GM12878 (cell line): ENCODE results near the gene EDC3. TPM values are rescaled to one million over a fixed set of nuclear protein-coding genes. Genes with fewer than 3 reads are reported as not detected.

Source experiments
- ATAC-seq: fragments of 200-7000 bp; cut with Tn5 transposase; 3 replicates; pipeline ENCODE4 v1.9.1; 2020; ENCODE audit warnings: mild to moderate bottlenecking, moderate library complexity
- BruUV-seq: library from RNA; stranded (reverse); fragments of 400-500 nt; replicated peaks from 2 replicates; lab custom pipeline; 2021; lab: Mats Ljungman, UMichigan
- CTCF ChIA-PET: fragments of 300-600 bp; sonication (Branson Sonifier 250); formaldehyde crosslinking; extraction: SDS; loops from one replicate; lab custom pipeline; 2021; ENCODE audit warnings: inconsistent platforms; lab: Yijun Ruan, JAX
- POLR2A ChIA-PET: fragments of 350-600 bp; formaldehyde crosslinking; extraction: SDS; loops from one replicate; lab custom pipeline; 2021; ENCODE audit warnings: inconsistent platforms; lab: Charles Lee
- RAD21 ChIA-PET: fragments of 300-600 bp; sonication (Branson Sonifier 250); formaldehyde crosslinking; loops from one replicate; lab custom pipeline; 2023; ENCODE audit warnings: antibody characterized with exemption; ENCODE audit not compliant: unreplicated experiment; lab: Charles Lee
- SMC1A ChIA-PET: fragments of 300-600 bp; sonication (Branson Sonifier 250); formaldehyde crosslinking; loops from one replicate; lab custom pipeline; 2023; ENCODE audit not compliant: unreplicated experiment, uncharacterized antibody; lab: Charles Lee
- DNase-seq: peaks from one replicate; pipeline ENCODE4 v3.0.0-alpha.2; 2011; ENCODE audit warnings: low read depth, low spot score
- FAIRE-seq: peaks from 3 replicates; lab custom pipeline; 2011; peaks lifted over from hg19 to GRCh38; lab: Jason Lieb, UNC
- H2AFZ ChIP-seq: 2 replicates; pipeline ENCODE4 v1.6.0; 2011; ENCODE audit warnings: low read depth, low read length, control low read depth; ENCODE audit not compliant: control insufficient read depth
- H3K27ac ChIP-seq: 2 replicates; pipeline ENCODE4 v1.5.1; 2011; ENCODE audit warnings: control low read depth; ENCODE audit not compliant: control insufficient read depth, insufficient read depth
- H3K27me3 ChIP-seq, 2 experiments: replicated peaks in 1 of 2; 2 replicates each; pipeline versions ENCODE4 v1.6.0 to v1.6.1; 2011; ENCODE audit warnings: low read length in 1 of 2; ENCODE audit not compliant: control insufficient read depth in 2 of 2, insufficient read depth in 2 of 2
- H3K36me3 ChIP-seq, 2 experiments: 2 replicates each; pipeline ENCODE4 v1.5.1; 2011; ENCODE audit warnings: low read length in 1 of 2; ENCODE audit not compliant: control insufficient read depth in 2 of 2, insufficient read depth in 2 of 2
- H3K4me1 ChIP-seq: 2 replicates; pipeline ENCODE4 v1.6.1; 2011; ENCODE audit warnings: mild to moderate bottlenecking, low read length, moderate library complexity, mixed read lengths; ENCODE audit not compliant: control insufficient read depth, insufficient read depth
- H3K4me2 ChIP-seq: 2 replicates; pipeline ENCODE4 v1.6.0; 2011; ENCODE audit warnings: control low read depth; ENCODE audit not compliant: control insufficient read depth, insufficient read depth
- H3K4me3 ChIP-seq: fragments of 200-600 bp; sonication (generic); 2 replicates; pipeline ENCODE4 v1.5.1; 2016
- H3K79me2 ChIP-seq: 2 replicates; pipeline ENCODE4 v1.6.0; 2011; ENCODE audit warnings: low read length; ENCODE audit not compliant: control insufficient read depth, insufficient read depth
- H3K9ac ChIP-seq: 2 replicates; pipeline ENCODE4 v1.8.0; 2011; ENCODE audit warnings: low read length, control low read depth, mixed read lengths; ENCODE audit not compliant: control insufficient read depth, insufficient read depth
- H3K9me3 ChIP-seq: replicated peaks from 3 replicates; pipeline ENCODE4 v1.5.1; 2011; ENCODE audit warnings: mild to moderate bottlenecking, low read length; ENCODE audit not compliant: control insufficient read depth, insufficient read depth
- H4K20me1 ChIP-seq: 2 replicates; pipeline ENCODE4 v1.6.0; 2011; ENCODE audit not compliant: control insufficient read depth, insufficient read depth
- BHLHE40 ChIP-seq, 2 experiments: fragments of 450-650 bp in 1 of 2; IDR thresholded peaks; 2 replicates each; pipeline ENCODE4 v1.6.1; 2011 to 2017; ENCODE audit warnings: low read depth in 2 of 2, borderline replicate concordance in 1 of 2, improper control_type of control experiment in 1 of 2, low read length in 1 of 2, mild to moderate bottlenecking in 1 of 2
- CBFB ChIP-seq: IDR thresholded peaks from 2 replicates; pipeline ENCODE4 v1.6.1; 2016; ENCODE audit warnings: antibody characterized with exemption, low read depth
- CHD2 ChIP-seq: IDR thresholded peaks from 2 replicates; pipeline ENCODE4 v1.6.1; 2011; ENCODE audit warnings: low read depth, low read length, improper control_type of control experiment, borderline replicate concordance
- IKZF1 ChIP-seq: fragments of 450-650 bp; conservative IDR thresholded peaks from 2 replicates; pipeline ENCODE4 v1.6.1; 2017; ENCODE audit warnings: antibody characterized with exemption, mild to moderate bottlenecking
- JUNB ChIP-seq: IDR thresholded peaks from 2 replicates; pipeline ENCODE4 v1.6.1; 2016; ENCODE audit warnings: antibody characterized with exemption, mild to moderate bottlenecking
- NR2C1 ChIP-seq: fragments of 450-650 bp; IDR thresholded peaks from 2 replicates; pipeline ENCODE4 v1.6.1; 2017; ENCODE audit warnings: antibody characterized with exemption, mild to moderate bottlenecking, moderate library complexity
- PAX8 ChIP-seq: fragments of 450-650 bp; IDR thresholded peaks from 2 replicates; pipeline ENCODE4 v1.6.1; 2017; ENCODE audit warnings: mild to moderate bottlenecking, moderate library complexity
- POLR2AphosphoS5 ChIP-seq: IDR thresholded peaks from 2 replicates; pipeline ENCODE4 v1.6.1; 2011; ENCODE audit warnings: mild to moderate bottlenecking, low read length, inconsistent platforms
- POU2F2 ChIP-seq: IDR thresholded peaks from 3 replicates; pipeline ENCODE4 v1.6.1; 2011; ENCODE audit warnings: low read depth, mild to moderate bottlenecking, low read length, borderline replicate concordance
- RAD21 ChIP-seq: IDR thresholded peaks from 2 replicates; pipeline ENCODE4 v1.6.1; 2011; ENCODE audit warnings: mild to moderate bottlenecking, low read depth, low read length, moderate library complexity; ENCODE audit not compliant: insufficient read depth
- RELB ChIP-seq: fragments of 450-650 bp; IDR thresholded peaks from 2 replicates; pipeline ENCODE4 v1.6.1; 2017; ENCODE audit warnings: low read depth, mild to moderate bottlenecking, moderate library complexity
- TAF1 ChIP-seq: IDR thresholded peaks from 2 replicates; pipeline ENCODE4 v1.6.1; 2011; ENCODE audit warnings: mild to moderate bottlenecking, low read depth, low read length, borderline replicate concordance
- TBL1XR1 ChIP-seq: IDR thresholded peaks from 2 replicates; pipeline ENCODE4 v1.6.1; 2012; ENCODE audit warnings: low read depth, low read length, improper control_type of control experiment
- ZNF24 ChIP-seq: fragments of 450-650 bp; IDR thresholded peaks from 2 replicates; pipeline ENCODE4 v1.6.1; 2017; ENCODE audit warnings: antibody characterized with exemption, mild to moderate bottlenecking
- WGBS: methylation state at CpG from one replicate; pipeline ENCODE4 v1.1.6; 2016; ENCODE audit warnings: low lambda C conversion rate; ENCODE audit not compliant: insufficient replicate concordance, insufficient coverage; ENCODE audit errors: missing lambda C conversion rate; 5-methylcytosine and 5-hydroxymethylcytosine counted together
- in situ Hi-C: fragments of 300-500 bp; cut with MboI; formaldehyde crosslinking; loops from 9 replicates; pipeline ENCODE4 v1.14.3; 2018; ENCODE audit warnings: mixed read lengths
- intact Hi-C: fragments of 100-400 bp; cut with micrococcal nuclease; formaldehyde crosslinking; loops from one replicate; pipeline ENCODE4 v1.14.2; 2022; ENCODE audit not compliant: unreplicated experiment
- polyA plus RNA-seq, 11 experiments: library from polyadenylated mRNA; depleted of rRNA in 4 of 11; unstranded in 6 of 11; stranded (reverse) in 5 of 11; fragments of >200 nt; fragmentation: Nextera tagmentation in 4 of 11; fragmentation: Illumina TruSeq in 1 of 11; extraction: Ambion mirVana in 4 of 11; extraction: Trizol in 1 of 11; gene quantifications; 1 replicate in 1 of 11; 2 replicates in 10 of 11; pipeline versions ENCODE4 v1.2.1 to v1.2.3, GENCODE V29; 2011 to 2016; ENCODE audit warnings: inconsistent platforms in 2 of 11, missing spikeins in 2 of 11, low read depth in 1 of 11
- total RNA-seq, 4 experiments: library from RNA; depleted of rRNA in 3 of 4; stranded (reverse); fragments of >200 nt in 3 of 4; fragmentation: Illumina TruSeq in 1 of 4; extraction: Trizol in 1 of 4; gene quantifications; 2 replicates each; pipeline versions ENCODE4 v1.2.1 to v1.2.3, GENCODE V29; 2013 to 2021
- TF ChIP-seq, protein P1 (sequence below): IDR thresholded peaks from 2 replicates; pipeline ENCODE4 v1.6.1; 2012; ENCODE audit warnings: low read depth, low read length, improper control_type of control experiment
- TF ChIP-seq, protein P2 (sequence below): fragments of 450-650 bp; IDR thresholded peaks from 2 replicates; pipeline ENCODE4 v1.6.1; 2017; ENCODE audit warnings: antibody characterized with exemption, mild to moderate bottlenecking, moderate library complexity

EDC3 gene
- total and polyA plus RNA-seq, 10 of the 15 experiments (the other 5 are each of a cell fraction or from before 2014, with no cell fraction given), result 11.8 to 48.4 (median 35.3) TPM

DNA sequence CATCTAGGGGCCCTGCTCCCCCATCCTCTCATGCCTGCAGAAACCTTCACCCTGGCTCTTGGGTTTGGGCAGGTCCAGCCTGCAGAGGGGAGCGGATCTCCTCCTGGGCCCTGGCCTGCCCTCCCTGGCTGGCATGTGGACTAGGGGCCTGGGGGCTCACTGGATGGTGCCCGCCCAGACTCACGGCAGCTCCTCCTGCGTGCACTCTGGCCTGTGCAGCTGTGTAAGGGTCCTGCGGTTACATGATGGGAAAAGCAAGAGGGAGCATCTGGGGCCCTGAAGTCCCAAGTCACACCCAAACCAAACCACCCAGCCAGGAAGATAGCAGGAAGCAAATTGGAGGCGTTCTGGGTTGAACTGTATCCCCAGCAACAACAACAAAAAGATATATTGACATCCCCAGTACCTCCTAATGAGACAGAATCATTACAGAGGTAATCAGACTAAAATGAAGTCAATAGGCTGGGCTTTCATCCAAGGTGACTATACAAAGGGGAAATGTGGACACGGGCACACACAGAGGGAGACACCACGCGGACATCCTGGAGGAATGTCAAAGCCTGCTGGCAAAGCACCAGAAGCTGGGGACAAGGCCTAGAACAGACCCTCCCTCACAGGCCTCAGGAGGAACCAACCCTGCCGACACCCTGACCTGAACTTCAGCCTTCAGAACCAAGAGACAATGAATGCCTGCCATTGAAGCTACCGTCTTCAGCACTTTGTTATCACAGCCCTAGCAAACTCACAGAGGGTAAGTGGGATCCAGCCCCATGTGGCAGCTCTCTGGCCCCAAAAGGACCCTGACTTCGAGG lies 90.6 kb downstream of the EDC3 start (continued):
- TF ChIP-seq ZNF24, result no peak
- TF ChIP-seq, all 136 proteins: peak for 0

- RAD21 ChIA-PET, result no interaction called here
- WGBS, result 78% methylated on average over 9 of the region's 11 CpGs
- in situ Hi-C loops (no loop called here), intact Hi-C loops (no loop called here)
- Histone ChIP-seq H3K4me3 (no peak overlapping the region), H4K20me1 (no peaks in the 10 kb centered on the region), H3K4me2 (no peak overlapping the region), H3K4me1 (peaks cover 5% of the 10 kb centered on the region; the same call in 1 of the 2 replicates), H3K27me3 (no peaks in the 10 kb centered on the region), H3K27ac (no peak overlapping the region), H2AFZ (no peak overlapping the region), H3K9ac (no peak overlapping the region), H3K79me2 (peaks cover 3% of the 10 kb centered on the region), H3K36me3 (no peaks in the 10 kb centered on the region), H3K9me3 (no peaks in the 10 kb centered on the region)
- BruUV-seq, result no TSS peak
- no peak for DNase-seq
- CTCF ChIA-PET, result interaction anchor here (1.8 kb wide), 1 partner anchor 10 kb away, joined by 5 read pairs; no protein-coding TSS in a partner anchor
- no peak for ATAC-seq
- POLR2A ChIA-PET, result interaction anchor here (0.6 kb wide), 1 partner anchor 397 kb away, joined by 5 read pairs; no protein-coding TSS in a partner anchor
- SMC1A ChIA-PET, result no interaction called here
- no peak for FAIRE-seq
- TF ChIP-seq TAF1 (no peak), POU2F2 (no peak), RELB (no peak), POLR2AphosphoS5 (no peak), PAX8 (no peak), JUNB (no peak), TBL1XR1 (no peak), IKZF1 (no peak), CBFB (no peak), RAD21 (no peak), CHD2 (no peak), BHLHE40 (IDR thresholded peaks at IDR 0.05; ENCODE audit: borderline replicate concordance in 1 of 2, low read depth in 2 of 2, low read length in 1 of 2) (no peak), NR2C1 (no peak)
- TF ChIP-seq, protein P1, sequence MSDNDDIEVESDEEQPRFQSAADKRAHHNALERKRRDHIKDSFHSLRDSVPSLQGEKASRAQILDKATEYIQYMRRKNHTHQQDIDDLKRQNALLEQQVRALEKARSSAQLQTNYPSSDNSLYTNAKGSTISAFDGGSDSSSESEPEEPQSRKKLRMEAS, result no peak
- TF ChIP-seq, protein P2, sequence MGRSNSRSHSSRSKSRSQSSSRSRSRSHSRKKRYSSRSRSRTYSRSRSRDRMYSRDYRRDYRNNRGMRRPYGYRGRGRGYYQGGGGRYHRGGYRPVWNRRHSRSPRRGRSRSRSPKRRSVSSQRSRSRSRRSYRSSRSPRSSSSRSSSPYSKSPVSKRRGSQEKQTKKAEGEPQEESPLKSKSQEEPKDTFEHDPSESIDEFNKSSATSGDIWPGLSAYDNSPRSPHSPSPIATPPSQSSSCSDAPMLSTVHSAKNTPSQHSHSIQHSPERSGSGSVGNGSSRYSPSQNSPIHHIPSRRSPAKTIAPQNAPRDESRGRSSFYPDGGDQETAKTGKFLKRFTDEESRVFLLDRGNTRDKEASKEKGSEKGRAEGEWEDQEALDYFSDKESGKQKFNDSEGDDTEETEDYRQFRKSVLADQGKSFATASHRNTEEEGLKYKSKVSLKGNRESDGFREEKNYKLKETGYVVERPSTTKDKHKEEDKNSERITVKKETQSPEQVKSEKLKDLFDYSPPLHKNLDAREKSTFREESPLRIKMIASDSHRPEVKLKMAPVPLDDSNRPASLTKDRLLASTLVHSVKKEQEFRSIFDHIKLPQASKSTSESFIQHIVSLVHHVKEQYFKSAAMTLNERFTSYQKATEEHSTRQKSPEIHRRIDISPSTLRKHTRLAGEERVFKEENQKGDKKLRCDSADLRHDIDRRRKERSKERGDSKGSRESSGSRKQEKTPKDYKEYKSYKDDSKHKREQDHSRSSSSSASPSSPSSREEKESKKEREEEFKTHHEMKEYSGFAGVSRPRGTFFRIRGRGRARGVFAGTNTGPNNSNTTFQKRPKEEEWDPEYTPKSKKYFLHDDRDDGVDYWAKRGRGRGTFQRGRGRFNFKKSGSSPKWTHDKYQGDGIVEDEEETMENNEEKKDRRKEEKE, result no peak
These were observed 91.8 kb downstream of the EDC3 start for GRCh38 chr15:74603789-74604705.
